ENCODE measurements around the gene TMEM178B. TPM values are rescaled to one million over a fixed set of nuclear protein-coding genes. Genes with fewer than 3 reads are reported as not detected.
"Not testable (repeated sequence)": the region's sequence is repeated elsewhere in the genome, so short reads cannot be mapped to it uniquely, and the experiment has no call there.

Gene TMEM178B
- polyA plus RNA-seq, 2 of the 4 experiments (the other 2 are of a cell fraction) = 0.88 to 0.93 TPM

DNA sequence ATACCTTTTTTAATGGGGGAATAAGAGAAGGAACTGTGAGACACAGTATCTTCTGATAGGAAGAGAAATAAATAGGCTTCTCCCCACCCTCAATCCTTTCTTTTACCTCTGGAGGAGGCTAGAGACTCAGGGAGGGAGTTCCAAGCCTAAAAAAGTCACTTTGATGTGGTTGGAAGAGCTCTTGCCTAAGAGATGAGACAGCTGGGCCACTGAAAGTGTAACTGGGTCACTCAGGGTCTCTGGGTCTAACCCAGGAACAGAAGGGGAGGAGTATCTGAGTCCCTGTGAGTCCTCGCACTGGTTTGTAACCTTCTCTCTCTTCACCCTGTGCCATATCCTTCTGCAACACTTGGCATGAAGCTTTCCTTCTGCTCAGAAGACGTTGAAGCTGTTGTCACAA lies 254.4 kb downstream of the TMEM178B start:
- POLR2A ChIA-PET = no interaction called here
- FAIRE-seq = no peak
- Histone ChIP-seq H3K9me3 (no peaks in the 10 kb centered on the region), H3K4me2 (no peak overlapping the region), H3K27ac (no peak overlapping the region), H3K4me1 (no peaks in the 10 kb centered on the region), H3K4me3 (no peak overlapping the region)
- no peak for ATAC-seq
- WGBS (ENCODE audit: missing lambda C conversion rate) = 24% methylated on average over 2 of the region's 2 CpGs
- CTCF ChIA-PET = interaction anchor here (0.7 kb wide), 1 partner anchor 165 kb away, joined by 3 read pairs; no protein-coding TSS in a partner anchor
- TF ChIP-seq, protein P1, sequence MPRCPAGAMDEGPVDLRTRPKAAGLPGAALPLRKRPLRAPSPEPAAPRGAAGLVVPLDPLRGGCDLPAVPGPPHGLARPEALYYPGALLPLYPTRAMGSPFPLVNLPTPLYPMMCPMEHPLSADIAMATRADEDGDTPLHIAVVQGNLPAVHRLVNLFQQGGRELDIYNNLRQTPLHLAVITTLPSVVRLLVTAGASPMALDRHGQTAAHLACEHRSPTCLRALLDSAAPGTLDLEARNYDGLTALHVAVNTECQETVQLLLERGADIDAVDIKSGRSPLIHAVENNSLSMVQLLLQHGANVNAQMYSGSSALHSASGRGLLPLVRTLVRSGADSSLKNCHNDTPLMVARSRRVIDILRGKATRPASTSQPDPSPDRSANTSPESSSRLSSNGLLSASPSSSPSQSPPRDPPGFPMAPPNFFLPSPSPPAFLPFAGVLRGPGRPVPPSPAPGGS (IDR thresholded peaks at IDR 0.05) = no peak
- TF ChIP-seq SMC3 (IDR thresholded peaks at IDR 0.05) (no peak), JUN (IDR thresholded peaks at IDR 0.05) (no peak), ZFP36 (IDR thresholded peaks at IDR 0.05; ENCODE audit: borderline replicate concordance, partially characterized antibody) (no peak), ZSCAN20 (CRISPR knock-in tag; IDR thresholded peaks at IDR 0.05) (no peak), NPAS2 (CRISPR knock-in tag; IDR thresholded peaks at IDR 0.05; ENCODE audit: borderline replicate concordance) (no peak), POLR2AphosphoS2 (conservative IDR thresholded peaks at IDR 0.05; ENCODE audit: low read length) (no peak), EHF (CRISPR knock-in tag; IDR thresholded peaks at IDR 0.05) (no peak), EHMT2 (IDR thresholded peaks at IDR 0.05; ENCODE audit: low read depth) (no peak), GATA3 (IDR thresholded peaks at IDR 0.05; ENCODE audit: borderline replicate concordance) (no peak), RNF2 (IDR thresholded peaks at IDR 0.05; ENCODE audit: borderline replicate concordance, low read depth) (no peak), HOXB5 (CRISPR knock-in tag; IDR thresholded peaks at IDR 0.05) (no peak), BHLHE40 (IDR thresholded peaks at IDR 0.05; ENCODE audit: low read depth, low read length) (no peak), CBX2 (IDR thresholded peaks at IDR 0.05; ENCODE audit: borderline replicate concordance, low read depth) (no peak), RARB (CRISPR knock-in tag; IDR thresholded peaks at IDR 0.05) (no peak), EP300 (IDR thresholded peaks at IDR 0.05) (no peak), CEBPB (IDR thresholded peaks at IDR 0.05) (no peak)
- TF ChIP-seq, protein P2, sequence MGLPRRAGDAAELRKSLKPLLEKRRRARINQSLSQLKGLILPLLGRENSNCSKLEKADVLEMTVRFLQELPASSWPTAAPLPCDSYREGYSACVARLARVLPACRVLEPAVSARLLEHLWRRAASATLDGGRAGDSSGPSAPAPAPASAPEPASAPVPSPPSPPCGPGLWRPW (IDR thresholded peaks at IDR 0.05) = no peak
- TF ChIP-seq, protein P3, sequence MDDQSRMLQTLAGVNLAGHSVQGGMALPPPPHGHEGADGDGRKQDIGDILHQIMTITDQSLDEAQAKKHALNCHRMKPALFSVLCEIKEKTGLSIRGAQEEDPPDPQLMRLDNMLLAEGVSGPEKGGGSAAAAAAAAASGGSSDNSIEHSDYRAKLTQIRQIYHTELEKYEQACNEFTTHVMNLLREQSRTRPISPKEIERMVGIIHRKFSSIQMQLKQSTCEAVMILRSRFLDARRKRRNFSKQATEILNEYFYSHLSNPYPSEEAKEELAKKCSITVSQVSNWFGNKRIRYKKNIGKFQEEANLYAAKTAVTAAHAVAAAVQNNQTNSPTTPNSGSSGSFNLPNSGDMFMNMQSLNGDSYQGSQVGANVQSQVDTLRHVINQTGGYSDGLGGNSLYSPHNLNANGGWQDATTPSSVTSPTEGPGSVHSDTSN (IDR thresholded peaks at IDR 0.05) = no peak
- TF ChIP-seq, protein P4, sequence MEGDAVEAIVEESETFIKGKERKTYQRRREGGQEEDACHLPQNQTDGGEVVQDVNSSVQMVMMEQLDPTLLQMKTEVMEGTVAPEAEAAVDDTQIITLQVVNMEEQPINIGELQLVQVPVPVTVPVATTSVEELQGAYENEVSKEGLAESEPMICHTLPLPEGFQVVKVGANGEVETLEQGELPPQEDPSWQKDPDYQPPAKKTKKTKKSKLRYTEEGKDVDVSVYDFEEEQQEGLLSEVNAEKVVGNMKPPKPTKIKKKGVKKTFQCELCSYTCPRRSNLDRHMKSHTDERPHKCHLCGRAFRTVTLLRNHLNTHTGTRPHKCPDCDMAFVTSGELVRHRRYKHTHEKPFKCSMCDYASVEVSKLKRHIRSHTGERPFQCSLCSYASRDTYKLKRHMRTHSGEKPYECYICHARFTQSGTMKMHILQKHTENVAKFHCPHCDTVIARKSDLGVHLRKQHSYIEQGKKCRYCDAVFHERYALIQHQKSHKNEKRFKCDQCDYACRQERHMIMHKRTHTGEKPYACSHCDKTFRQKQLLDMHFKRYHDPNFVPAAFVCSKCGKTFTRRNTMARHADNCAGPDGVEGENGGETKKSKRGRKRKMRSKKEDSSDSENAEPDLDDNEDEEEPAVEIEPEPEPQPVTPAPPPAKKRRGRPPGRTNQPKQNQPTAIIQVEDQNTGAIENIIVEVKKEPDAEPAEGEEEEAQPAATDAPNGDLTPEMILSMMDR (IDR thresholded peaks at IDR 0.05) = no peak
- DNase-seq (ENCODE audit: low read depth in 1 of 2, low spot score in 1 of 2) = no peak

DNA sequence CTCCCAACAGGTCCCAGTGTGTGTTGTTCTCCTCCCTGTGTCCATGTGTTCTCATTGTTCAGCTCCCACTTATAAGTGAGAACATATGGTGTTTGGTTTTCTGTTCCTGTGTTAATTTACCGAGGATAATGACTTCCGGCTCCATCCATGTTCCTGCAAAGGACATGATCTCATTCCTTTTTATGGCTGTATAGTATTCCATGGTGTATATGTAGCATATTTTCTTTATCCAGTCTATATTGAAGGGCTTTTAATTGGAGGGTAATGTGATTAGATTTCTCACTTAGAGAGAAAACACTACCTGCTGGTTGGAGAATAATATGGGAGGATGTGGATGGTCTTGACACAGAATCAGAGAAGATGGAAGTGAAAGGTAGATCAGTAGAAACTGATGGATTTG lies 256.4 kb downstream of the TMEM178B start:
- H3K27ac ChIP-seq; ATAC-seq; FAIRE-seq; H3K9me3 ChIP-seq; H3K4me3 ChIP-seq; H3K4me2 ChIP-seq; H3K4me1 ChIP-seq; CTCF ChIA-PET; POLR2A ChIA-PET; DNase-seq (ENCODE audit: low read depth in 1 of 2, low spot score in 1 of 2): not testable (repeated sequence)
- 15% methylated on average over 2 of the region's 2 CpGs for WGBS (ENCODE audit: missing lambda C conversion rate)

DNA sequence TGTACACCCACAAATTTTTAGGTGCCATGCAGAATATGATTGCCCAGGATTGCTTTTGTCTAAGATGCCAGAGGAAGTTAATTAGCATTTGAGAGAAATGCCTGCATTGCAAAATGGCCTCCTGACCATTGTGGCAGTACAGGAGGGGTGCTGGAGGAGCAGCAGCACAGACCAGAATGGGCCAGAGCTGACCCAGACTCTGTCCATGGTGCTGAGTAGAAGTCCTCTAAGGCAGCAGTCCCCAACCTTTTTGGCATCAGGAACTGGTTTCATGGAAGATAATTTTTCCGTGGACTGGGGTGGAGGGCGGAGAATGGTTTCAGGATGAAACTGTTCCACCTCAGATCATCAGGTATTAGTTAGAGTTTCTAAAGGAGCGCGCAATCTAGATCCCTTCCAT lies 259.6 kb downstream of the TMEM178B start:
- no peak overlapping the region for H3K4me3 ChIP-seq
- H3K27ac ChIP-seq = no peak overlapping the region
- no peak for TF ChIP-seq NFE2L2 (conservative IDR thresholded peaks at IDR 0.05; ENCODE audit: low read length)
- TF ChIP-seq, protein P5, sequence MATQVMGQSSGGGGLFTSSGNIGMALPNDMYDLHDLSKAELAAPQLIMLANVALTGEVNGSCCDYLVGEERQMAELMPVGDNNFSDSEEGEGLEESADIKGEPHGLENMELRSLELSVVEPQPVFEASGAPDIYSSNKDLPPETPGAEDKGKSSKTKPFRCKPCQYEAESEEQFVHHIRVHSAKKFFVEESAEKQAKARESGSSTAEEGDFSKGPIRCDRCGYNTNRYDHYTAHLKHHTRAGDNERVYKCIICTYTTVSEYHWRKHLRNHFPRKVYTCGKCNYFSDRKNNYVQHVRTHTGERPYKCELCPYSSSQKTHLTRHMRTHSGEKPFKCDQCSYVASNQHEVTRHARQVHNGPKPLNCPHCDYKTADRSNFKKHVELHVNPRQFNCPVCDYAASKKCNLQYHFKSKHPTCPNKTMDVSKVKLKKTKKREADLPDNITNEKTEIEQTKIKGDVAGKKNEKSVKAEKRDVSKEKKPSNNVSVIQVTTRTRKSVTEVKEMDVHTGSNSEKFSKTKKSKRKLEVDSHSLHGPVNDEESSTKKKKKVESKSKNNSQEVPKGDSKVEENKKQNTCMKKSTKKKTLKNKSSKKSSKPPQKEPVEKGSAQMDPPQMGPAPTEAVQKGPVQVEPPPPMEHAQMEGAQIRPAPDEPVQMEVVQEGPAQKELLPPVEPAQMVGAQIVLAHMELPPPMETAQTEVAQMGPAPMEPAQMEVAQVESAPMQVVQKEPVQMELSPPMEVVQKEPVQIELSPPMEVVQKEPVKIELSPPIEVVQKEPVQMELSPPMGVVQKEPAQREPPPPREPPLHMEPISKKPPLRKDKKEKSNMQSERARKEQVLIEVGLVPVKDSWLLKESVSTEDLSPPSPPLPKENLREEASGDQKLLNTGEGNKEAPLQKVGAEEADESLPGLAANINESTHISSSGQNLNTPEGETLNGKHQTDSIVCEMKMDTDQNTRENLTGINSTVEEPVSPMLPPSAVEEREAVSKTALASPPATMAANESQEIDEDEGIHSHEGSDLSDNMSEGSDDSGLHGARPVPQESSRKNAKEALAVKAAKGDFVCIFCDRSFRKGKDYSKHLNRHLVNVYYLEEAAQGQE (IDR thresholded peaks at IDR 0.05) = peak; percentile 80
- WGBS (ENCODE audit: missing lambda C conversion rate) = 52% methylated on average over 4 of the region's 4 CpGs
- H3K9me3 ChIP-seq = no peaks in the 10 kb centered on the region
- DNase-seq (ENCODE audit: low read depth in 1 of 2, low spot score in 1 of 2) = no peak
- 0 out of 6 replicates have a peak, but pooled peaks of 1 of the 2 experiments have one; percentile 34 for ATAC-seq
- POLR2A ChIA-PET = no interaction called here
- no peak overlapping the region for H3K4me2 ChIP-seq
- FAIRE-seq = no peak
- H3K4me1 ChIP-seq = no peaks in the 10 kb centered on the region
- CTCF ChIA-PET = interaction anchor here (1.0 to 1.5 kb wide), 3 partner anchors 9 to 15 kb away, joined by 3 read pairs; no protein-coding TSS in a partner anchor

Measured in A549 (cell line).